Panc1 (cell line): ENCODE data around the gene NOS1.

Source experiments
- CTCF ChIP-seq: fragments of 450-650 bp; IDR thresholded peaks from 2 replicates; pipeline ENCODE4 v1.5.1; 2017; ENCODE audit warnings: mild to moderate bottlenecking
- POLR2AphosphoS5 ChIP-seq: IDR thresholded peaks from 2 replicates; pipeline ENCODE4 v1.6.1; 2012; ENCODE audit warnings: mild to moderate bottlenecking, low read depth, low read length, moderate library complexity
- REST ChIP-seq, 2 experiments: IDR thresholded peaks; 2 replicates each; pipeline ENCODE4 v1.6.1; 2011 to 2012; ENCODE audit warnings: low read depth in 2 of 2, control low read depth in 1 of 2, low read length in 1 of 2, mild to moderate bottlenecking in 1 of 2, moderate library complexity in 1 of 2; ENCODE audit not compliant: insufficient read depth in 1 of 2
- TCF7L2 ChIP-seq: IDR thresholded peaks from 2 replicates; pipeline ENCODE4 v1.6.1; 2011; ENCODE audit warnings: mild to moderate bottlenecking, low read depth, low read length, inconsistent platforms

GRCh38 chr12:117159674-117160073, 201.8 kb downstream of the NOS1 start:
- no peak for TF ChIP-seq CTCF
- TF ChIP-seq POLR2AphosphoS5: no peak
- TF ChIP-seq REST (IDR thresholded peaks at IDR 0.05; ENCODE audit: insufficient read depth in 1 of 2, low read depth in 2 of 2, low read length in 1 of 2): no peak
- no peak for TF ChIP-seq TCF7L2
